HL-60 (cell line): Measurements from ENCODE around the gene ONECUT1.

Experiments used
- CTCF ChIP-seq: IDR thresholded peaks from one replicate; pipeline ENCODE4 v1.5.1; 2011; ENCODE audit warnings: low read length, control low read depth, inconsistent platforms; ENCODE audit not compliant: insufficient read depth
- GABPA ChIP-seq: IDR thresholded peaks from 2 replicates; pipeline ENCODE4 v1.6.1; 2012; ENCODE audit warnings: low read depth
- POLR2AphosphoS5 ChIP-seq: IDR thresholded peaks from 2 replicates; pipeline ENCODE4 v1.6.1; 2012; ENCODE audit warnings: low read depth
- REST ChIP-seq: IDR thresholded peaks from 2 replicates; pipeline ENCODE4 v1.6.1; 2012; ENCODE audit warnings: low read depth; ENCODE audit not compliant: insufficient replicate concordance
- SPI1 ChIP-seq: IDR thresholded peaks from 2 replicates; pipeline ENCODE4 v1.6.1; 2012; ENCODE audit warnings: low read depth, mild to moderate bottlenecking, borderline replicate concordance

GRCh38 chr15:52787549-52788098 is 2.5 kb downstream of the ONECUT1 start:
- TF ChIP-seq CTCF (no peak), POLR2AphosphoS5 (no peak), REST (no peak), GABPA (no peak), SPI1 (no peak)
